HG02938 (cell line): ENCODE data around the gene HMX3.

ENCODE experiments used
- ATAC-seq: cut with Tn5 transposase; IDR thresholded peaks from one replicate; pipeline ENCODE4 v1.9.1; 2021; ENCODE audit warnings: mild to moderate bottlenecking, moderate library complexity; ENCODE audit not compliant: unreplicated experiment

The HMX3 gene

GRCh38 chr10:123134343-123134914 is 1.3 kb upstream of the HMX3 start:
- ATAC-seq = no peak

GRCh38 chr10:123134915-123135414 is 805 bp upstream of the HMX3 start:
- no peak for ATAC-seq

DNA sequence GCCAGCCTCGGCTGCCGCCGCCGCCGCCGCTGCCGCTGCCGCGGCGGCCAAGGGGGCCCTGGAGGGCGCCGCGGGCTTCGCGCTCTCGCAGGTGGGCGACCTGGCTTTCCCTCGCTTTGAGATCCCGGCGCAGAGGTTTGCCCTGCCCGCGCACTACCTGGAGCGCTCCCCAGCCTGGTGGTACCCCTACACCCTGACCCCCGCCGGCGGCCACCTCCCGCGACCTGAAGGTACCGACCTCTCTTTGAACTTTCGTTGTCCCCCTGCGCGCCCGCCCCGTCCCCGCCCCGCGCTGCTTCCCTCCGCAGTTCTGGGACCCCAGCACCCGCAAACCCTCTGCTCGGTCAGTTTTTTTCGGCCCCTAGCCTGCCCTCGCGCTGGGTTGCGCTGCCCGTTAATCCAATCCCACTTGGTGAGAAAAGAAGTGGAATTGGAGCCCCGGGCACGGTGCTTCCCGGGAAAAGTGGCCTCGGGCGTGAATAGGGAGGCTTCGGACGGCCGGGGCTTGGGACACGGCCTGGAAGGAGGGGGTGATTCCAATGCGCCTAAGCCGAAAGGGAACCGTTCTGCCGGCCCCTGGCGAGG is 543 bp downstream of the HMX3 start:
- no peak for ATAC-seq

GRCh38 chr10:123136806-123137642 is 1.3 kb downstream of the HMX3 start:
- no peak for ATAC-seq

- no peak for ATAC-seq
These were observed 3.4 kb downstream of the HMX3 start for GRCh38 chr10:123139165-123139520.

DNA sequence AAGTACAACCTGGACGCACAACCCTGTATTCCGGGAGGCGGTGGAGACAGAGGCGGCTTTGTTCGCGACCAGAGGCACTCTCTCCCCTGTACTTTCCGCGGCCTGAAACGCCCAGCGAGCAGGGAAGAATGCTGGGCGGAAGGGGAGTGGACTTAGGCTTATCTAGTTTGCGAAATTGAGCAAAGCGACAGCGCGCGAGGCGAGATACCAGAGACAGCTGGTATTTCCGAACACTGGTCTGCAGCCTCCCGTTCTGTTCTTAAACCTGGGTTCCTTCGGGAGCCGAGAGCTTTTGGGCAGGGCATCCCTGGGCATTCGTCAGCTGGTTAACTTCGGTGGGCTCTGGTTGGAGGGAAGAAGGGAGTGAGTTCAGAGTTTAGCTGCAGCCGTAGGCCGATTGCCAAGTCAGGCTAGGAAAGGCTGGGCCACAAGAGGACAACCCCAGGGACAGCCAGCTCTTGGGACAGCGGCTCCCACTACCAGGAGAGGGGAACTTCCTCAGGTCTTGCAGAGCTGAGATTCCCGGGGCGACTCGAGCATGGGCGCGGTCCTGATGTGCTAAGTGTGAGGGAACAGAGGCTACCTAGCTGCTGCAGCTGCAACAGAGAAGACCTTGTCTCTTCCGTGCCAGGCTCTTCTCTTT is 3.9 kb downstream of the HMX3 start:
- no peak for ATAC-seq

- ATAC-seq = no peak
These were observed 4.6 kb downstream of the HMX3 start for GRCh38 chr10:123140164-123140982.

- no peak for ATAC-seq
These were observed 5.2 kb downstream of the HMX3 start for GRCh38 chr10:123140983-123141390.

DNA sequence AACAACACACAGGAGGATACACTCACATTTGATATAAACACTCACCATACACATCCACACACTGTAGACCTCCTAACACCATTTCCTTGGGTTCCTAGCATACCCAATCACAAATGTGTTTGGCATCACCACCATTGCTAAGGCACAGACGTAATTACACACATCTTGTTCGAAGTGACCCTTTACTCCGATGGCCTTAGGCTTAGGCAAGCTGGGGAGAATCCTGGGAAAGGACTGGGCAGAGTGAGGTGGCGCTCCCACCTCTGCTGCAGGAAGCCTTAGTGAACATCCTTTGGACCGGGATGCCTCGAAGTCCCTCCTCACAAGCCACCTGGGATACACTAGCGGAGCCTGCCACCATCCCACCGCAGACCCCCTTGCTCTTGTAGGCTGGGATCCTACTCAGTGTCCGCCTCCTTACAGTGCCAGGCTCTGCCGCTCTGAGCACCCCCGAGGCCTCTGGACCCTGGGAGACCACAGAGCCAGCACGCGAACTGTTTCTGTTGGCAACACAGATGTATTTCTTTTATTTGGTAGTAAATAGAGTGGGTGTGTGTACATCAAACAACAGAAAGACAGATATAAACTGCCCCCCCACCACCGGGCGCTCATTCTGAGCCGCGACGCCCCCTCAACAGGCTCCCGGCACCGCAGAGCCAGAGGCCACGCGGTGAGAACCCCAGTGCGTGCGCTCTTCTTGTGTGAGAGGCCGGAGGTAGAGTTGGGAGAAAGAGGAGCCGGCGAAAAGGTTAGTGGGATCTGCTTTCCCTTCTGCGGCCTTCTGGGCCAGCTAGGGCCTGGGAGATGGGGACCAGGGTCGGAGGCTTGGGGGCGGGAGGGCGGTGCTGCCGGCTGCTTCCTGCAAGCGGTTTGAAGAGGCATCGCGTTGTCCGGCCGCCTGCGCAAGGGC is 6.3 kb downstream of the HMX3 start:
- no peak for ATAC-seq

- ATAC-seq = no peak
These were observed 7.0 kb downstream of the HMX3 start for GRCh38 chr10:123142701-123143161.

GRCh38 chr10:123143162-123143824 is 7.5 kb downstream of the HMX3 start:
- ATAC-seq = no peak

DNA sequence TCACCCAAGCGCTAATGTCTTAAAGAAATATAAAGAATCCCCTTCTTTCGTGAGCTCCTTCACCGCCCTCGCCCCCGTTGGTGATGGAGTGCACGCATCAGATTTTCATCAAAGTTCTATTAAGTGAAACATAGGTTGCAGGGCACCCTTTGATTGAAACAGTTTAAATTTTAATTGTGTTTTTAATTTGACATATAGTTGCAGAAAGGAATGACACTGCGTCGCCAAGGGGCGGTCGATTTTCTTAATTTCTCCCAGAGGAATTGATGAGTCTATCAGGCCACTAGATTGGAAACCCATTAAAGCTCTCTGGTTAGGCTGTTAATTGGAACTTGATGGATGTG is 8.0 kb downstream of the HMX3 start:
- no peak for ATAC-seq

- no peak for ATAC-seq
These were observed 9.1 kb downstream of the HMX3 start for GRCh38 chr10:123144697-123145541.

GRCh38 chr10:123145542-123146012 is 9.8 kb downstream of the HMX3 start:
- ATAC-seq = no peak

- no peak for ATAC-seq
These were observed 10.5 kb downstream of the HMX3 start for GRCh38 chr10:123146013-123146893.

DNA sequence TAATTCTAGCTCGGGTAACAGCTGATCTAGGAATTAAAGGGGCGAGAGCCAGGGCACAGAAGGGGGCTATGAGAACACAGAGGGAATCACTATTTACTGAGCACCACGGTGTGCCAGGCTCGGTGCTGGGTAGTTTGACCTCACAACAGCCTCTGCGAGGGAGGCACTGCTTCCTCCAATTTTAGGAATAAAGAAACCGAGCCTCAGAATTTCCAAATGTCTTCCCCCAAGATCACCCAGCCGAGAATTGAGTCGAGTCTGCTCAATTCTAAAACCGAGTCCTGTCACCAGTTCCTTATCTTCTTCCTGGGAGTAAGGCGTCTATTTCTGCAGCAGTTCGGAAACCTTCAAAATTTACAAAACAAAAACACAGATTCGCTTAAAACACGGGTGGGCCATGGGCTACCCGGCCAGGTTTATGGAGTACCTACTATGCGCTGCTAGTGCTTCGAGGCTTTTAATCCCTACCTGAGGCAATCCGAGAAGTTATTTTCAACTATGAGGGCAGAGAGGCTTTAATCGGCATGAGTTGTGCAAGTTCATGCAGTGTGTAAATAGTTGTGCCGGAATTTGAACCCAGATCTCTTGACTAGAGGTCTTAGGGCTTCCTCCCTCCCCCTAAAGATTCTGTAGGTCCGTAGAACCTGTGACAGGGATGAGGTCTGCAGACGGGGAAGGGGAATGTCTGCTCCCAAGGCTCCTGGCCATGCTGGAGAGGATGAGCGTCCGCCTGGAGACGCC is 11.3 kb downstream of the HMX3 start:
- no peak for ATAC-seq
